Upper lobe of right lung (tissue), 1 donor: ENCODE results near the gene CCDC27. TPM values are rescaled to one million over a fixed set of nuclear protein-coding genes. Genes with fewer than 3 reads are reported as not detected.

ENCODE experiments used
- ATAC-seq: fragments of 200-7000 bp; cut with Tn5 transposase; one replicate; pipeline ENCODE4 v1.9.1; 2020; ENCODE audit warnings: mild to moderate bottlenecking, moderate library complexity
- DNase-seq: peaks from one replicate; pipeline ENCODE4 v3.0.0-alpha.2; 2020
- H3K27ac ChIP-seq: fragments of 200-600 bp; one replicate; pipeline ENCODE4 v1.8.0; 2022
- H3K27me3 ChIP-seq: fragments of 200-600 bp; one replicate; pipeline ENCODE4 v1.8.0; 2022; ENCODE audit warnings: mild to moderate bottlenecking
- H3K36me3 ChIP-seq: fragments of 200-600 bp; one replicate; pipeline ENCODE4 v1.8.0; 2022
- H3K4me1 ChIP-seq: fragments of 200-600 bp; one replicate; pipeline ENCODE4 v1.8.0; 2022
- H3K4me3 ChIP-seq: fragments of 200-600 bp; one replicate; pipeline ENCODE4 v1.8.0; 2022; ENCODE audit warnings: mild to moderate bottlenecking
- H3K9me3 ChIP-seq: fragments of 200-600 bp; one replicate; pipeline ENCODE4 v1.8.0; 2022
- intact Hi-C: fragments of 100-400 bp; cut with DNase I; formaldehyde crosslinking; loops from one replicate; pipeline ENCODE4 v1.11.0; 2022
- long read RNA-seq: library from polyadenylated mRNA; unstranded; transcript quantifications from one replicate; pipeline ENCODE4 v2.0.0, GENCODE V29; 2021
- total RNA-seq: library from RNA; stranded (reverse); fragmentation: NEBNext Ultra II Directional; extraction: Animal tissue kit (Norgen Biotek cat#: 25700); gene quantifications from one replicate; pipeline ENCODE4 v1.2.1, GENCODE V29; 2021
- TF ChIP-seq, protein P1 (sequence below): fragments of 200-600 bp; IDR thresholded peaks from one replicate; pipeline ENCODE4 v1.8.0; 2022; ENCODE audit warnings: antibody characterized with exemption
- donor health status: DM: no; HTN: yes; CAD: no; lungs with severe emphysema.

CCDC27 gene
- total RNA-seq, result not detected
- long read RNA-seq, result 0 reads

DNA sequence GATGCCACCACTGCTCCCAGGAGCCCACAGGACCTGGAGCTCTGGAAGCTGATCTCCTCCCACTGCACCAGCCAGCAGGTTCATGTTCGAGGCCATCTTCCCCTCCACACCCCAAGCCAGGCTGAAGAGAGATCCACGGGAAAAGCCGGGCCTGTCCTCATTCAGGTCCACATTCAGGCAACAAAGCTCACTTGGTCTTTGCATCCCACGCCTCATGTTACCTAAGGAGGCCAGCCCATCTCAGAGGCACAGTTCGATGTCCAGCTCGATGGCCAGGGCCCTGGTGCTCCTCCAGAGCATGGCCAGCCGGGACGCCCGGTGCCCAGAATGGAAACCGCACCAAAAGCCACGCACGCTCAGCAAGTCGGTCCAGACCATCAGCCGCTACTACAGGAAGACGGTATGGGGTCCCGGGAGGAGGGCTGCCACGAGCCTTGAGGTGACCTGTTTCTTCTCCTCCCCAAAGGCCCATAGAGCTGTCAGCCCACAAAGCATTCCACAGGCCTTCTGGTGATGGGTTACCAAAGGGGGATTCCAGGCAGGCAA lies at the start of gene CCDC27:
TSS of gene CCDC27 (plus strand) at position 51 of the 546 bp plus-strand sequence. CDS start at position 83, 32 bp downstream.
- H3K4me3 ChIP-seq, result no peak within 1 kb of the TSS
- H3K9me3 ChIP-seq, result no peaks in the 10 kb centered on the region
- DNase-seq, result no peak
- ATAC-seq, result no peak
- peaks cover 6% of the 10 kb centered on the region for H3K4me1 ChIP-seq
- H3K27ac ChIP-seq, result no peak within 1 kb of the TSS
- H3K36me3 ChIP-seq, result no peaks in the 10 kb centered on the region
- TF ChIP-seq, protein P1, sequence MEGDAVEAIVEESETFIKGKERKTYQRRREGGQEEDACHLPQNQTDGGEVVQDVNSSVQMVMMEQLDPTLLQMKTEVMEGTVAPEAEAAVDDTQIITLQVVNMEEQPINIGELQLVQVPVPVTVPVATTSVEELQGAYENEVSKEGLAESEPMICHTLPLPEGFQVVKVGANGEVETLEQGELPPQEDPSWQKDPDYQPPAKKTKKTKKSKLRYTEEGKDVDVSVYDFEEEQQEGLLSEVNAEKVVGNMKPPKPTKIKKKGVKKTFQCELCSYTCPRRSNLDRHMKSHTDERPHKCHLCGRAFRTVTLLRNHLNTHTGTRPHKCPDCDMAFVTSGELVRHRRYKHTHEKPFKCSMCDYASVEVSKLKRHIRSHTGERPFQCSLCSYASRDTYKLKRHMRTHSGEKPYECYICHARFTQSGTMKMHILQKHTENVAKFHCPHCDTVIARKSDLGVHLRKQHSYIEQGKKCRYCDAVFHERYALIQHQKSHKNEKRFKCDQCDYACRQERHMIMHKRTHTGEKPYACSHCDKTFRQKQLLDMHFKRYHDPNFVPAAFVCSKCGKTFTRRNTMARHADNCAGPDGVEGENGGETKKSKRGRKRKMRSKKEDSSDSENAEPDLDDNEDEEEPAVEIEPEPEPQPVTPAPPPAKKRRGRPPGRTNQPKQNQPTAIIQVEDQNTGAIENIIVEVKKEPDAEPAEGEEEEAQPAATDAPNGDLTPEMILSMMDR, result no peak
- peaks cover 23% of the 10 kb centered on the region for H3K27me3 ChIP-seq
- intact Hi-C loops, result no loop called here

DNA sequence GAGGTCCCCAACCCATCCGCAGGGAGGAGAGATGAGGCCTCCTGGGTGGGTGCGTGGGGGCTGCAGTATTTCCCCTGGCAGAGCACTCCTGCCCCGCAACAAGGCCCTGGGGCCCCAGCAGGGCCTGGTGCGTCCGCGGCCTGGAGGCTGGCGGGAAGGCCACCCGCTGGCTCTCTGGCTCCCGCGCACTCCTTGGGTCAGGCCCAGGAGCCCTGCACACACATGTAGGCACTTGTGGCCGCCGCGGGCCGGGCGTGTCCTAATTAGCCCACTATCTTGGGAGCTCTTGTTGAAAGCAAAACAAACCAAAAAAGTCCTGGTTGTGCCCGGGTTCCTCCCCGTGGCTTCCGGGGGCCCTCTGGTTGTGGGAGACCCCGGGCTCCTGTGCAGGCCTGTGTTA lies 49.7 kb upstream of the CCDC27 start:
- Histone ChIP-seq H3K27me3 (peaks cover 2% of the 10 kb centered on the region), H3K27ac (no peak overlapping the region), H3K9me3 (no peaks in the 10 kb centered on the region), H3K4me1 (no peaks in the 10 kb centered on the region), H3K36me3 (no peaks in the 10 kb centered on the region), H3K4me3 (no peak overlapping the region)
- ATAC-seq (no peak), DNase-seq (no peak)
- TF ChIP-seq, protein P1, result no peak
- intact Hi-C loops, result no loop called here

DNA sequence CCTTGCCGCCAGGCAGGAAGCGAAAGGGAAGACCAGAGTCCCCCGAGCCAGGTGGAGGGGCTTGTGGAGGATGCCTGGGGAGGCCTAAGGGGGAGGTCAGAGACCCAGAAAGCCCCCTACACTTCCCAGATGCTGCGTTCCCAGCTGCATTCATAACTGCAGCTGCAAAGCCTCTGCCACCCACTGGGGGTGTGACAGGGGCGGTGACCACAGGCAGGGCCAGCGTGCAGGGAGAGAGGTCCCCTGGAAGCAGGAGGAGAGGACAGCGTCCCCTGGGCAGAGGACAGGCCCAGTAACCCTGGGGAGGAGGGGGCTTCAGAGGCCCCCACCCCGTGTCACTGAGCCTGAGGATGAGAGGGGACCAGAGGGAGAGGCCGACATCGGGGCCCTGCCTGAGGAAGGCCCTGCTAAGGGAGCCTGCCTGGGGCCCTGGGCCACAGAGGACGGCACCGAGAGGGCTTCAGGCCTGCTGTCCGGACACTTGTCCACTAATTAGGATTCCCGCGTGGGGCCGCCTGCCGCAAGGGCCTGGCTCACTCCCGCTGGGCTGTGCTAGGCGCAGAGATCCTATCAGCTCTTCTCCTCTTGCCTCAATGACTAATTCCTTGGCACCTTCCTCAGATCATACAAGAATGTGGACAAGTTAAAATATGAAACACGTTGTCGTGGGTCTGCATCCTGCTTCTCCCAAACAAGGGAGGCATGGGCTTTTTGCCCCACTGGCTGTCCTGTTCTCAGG lies 49.1 kb upstream of the CCDC27 start:
- H3K27ac ChIP-seq, result no peak overlapping the region
- H3K9me3 ChIP-seq, result no peaks in the 10 kb centered on the region
- ATAC-seq (no peak), DNase-seq (no peak)
- peaks cover 8% of the 10 kb centered on the region for H3K27me3 ChIP-seq
- TF ChIP-seq, protein P1, result no peak
- no peak overlapping the region for H3K4me3 ChIP-seq
- intact Hi-C loops, result no loop called here
- no peaks in the 10 kb centered on the region for H3K4me1 ChIP-seq
- no peaks in the 10 kb centered on the region for H3K36me3 ChIP-seq

DNA sequence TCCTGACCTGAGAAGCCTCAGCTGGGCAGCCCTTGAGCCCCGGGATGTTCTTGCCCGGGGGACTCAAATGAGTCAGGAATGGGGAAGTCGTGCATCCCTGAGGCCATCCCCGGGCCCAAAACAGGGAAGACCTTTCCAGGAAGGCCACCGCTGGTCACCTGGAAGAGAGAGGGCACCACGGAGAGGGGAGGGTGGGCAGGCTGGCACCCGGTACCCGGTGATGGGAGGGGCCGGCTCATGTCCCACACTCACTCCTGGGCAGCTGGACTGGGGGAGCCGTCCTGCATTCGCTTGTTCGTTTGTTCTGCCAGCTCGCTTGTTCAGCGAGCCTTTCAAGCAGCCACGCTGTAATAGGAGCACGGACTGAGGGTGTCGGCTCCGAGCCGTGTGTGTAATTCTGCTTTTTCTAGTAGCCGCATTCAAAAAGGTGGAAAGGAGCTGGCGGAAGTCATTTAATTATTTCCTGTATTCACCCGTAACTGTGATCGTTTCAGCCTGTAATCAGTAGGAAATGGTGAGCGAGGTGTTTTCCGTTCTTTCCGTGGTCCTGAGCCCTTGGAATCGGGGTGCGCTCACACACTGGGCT lies 48.4 kb upstream of the CCDC27 start:
- H3K27ac ChIP-seq, result no peak overlapping the region
- H3K4me3 ChIP-seq, result no peak overlapping the region
- H3K27me3 ChIP-seq, result peaks cover 16% of the 10 kb centered on the region
- no peaks in the 10 kb centered on the region for H3K36me3 ChIP-seq
- no peak for DNase-seq
- no peaks in the 10 kb centered on the region for H3K4me1 ChIP-seq
- intact Hi-C loops, result no loop called here
- ATAC-seq, result no peak
- TF ChIP-seq, protein P1, result no peak
- H3K9me3 ChIP-seq, result no peaks in the 10 kb centered on the region

DNA sequence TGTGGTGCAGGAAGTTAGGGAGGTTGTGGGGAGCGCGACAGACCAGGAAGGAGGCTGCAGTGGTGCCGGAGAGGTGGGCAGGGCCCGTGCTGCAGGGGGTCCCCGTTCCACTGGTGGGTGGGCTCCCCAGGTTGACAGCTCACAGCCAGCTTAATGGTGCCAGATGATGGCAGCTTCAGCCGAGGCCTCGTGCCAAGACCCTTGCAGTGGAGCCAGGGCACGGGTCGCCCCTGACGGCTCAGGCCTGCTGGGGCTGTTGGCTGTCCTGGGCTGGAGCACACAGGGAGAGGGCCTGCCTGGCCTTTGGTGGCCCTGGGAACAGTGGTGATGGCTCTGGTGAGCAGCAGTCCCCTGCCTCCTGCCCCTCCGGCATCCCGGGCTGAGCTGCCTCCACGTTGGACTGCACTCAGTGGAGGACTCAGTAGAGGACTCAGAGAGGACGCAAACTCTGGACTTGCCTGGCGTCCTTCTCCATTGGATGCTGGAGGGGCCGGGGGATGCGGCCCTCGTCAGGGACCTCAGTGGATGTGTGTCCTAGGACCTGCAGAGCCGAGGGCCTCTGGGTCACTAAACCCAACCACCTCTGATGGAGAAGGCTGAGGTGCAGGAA lies 46.8 kb upstream of the CCDC27 start:
- Histone ChIP-seq H3K4me1 (no peaks in the 10 kb centered on the region), H3K9me3 (no peaks in the 10 kb centered on the region), H3K27me3 (peaks cover 29% of the 10 kb centered on the region), H3K27ac (no peak overlapping the region), H3K4me3 (no peak overlapping the region), H3K36me3 (no peaks in the 10 kb centered on the region)
- TF ChIP-seq, protein P1, result no peak
- ATAC-seq (no peak), DNase-seq (no peak)
- intact Hi-C loops, result no loop called here
